ENCODE results near the gene RARRES2.

The RARRES2 gene

GRCh38 chr7:150323682-150324372 lies 17.6 kb downstream of the RARRES2 start:
- Histone ChIP-seq H2AFZ (ENCODE audit: low read depth, low read length) (no peak overlapping the region), H3K14ac (ENCODE audit: low read length in 2 of 2) (no peak overlapping the region), H2BK12ac (ENCODE audit: low read length in 2 of 2) (peak overlapping the region in 1 of 2 experiments; percentile 39), H2AK5ac (ENCODE audit: low read length, severe bottlenecking) (no peak overlapping the region), H4K8ac (ENCODE audit: low read length) (no peak overlapping the region), H3K4me3 (ENCODE audit: insufficient read depth in 1 of 2, low read depth in 1 of 2, low read length in 2 of 2) (peak overlapping the region in 1 of 2 experiments; percentile 71), H2BK120ac (ENCODE audit: low read depth, low read length) (no peak overlapping the region), H2BK15ac (ENCODE audit: low read depth, poor library complexity, severe bottlenecking) (no peak overlapping the region), H3K9me3 (ENCODE audit: control insufficient read depth, low read length) (no peaks in the 10 kb centered on the region), H3K4me2 (ENCODE audit: low read length, poor library complexity, severe bottlenecking) (no peak overlapping the region), H3K9ac (ENCODE audit: low read length) (no peak overlapping the region), H3K18ac (ENCODE audit: low read depth in 1 of 2, low read length in 2 of 2) (no peak overlapping the region), H3K36me3 (ENCODE audit: control insufficient read depth in 1 of 2, insufficient read depth in 2 of 2, low read depth in 1 of 2, low read length in 2 of 2) (no peaks in the 10 kb centered on the region), H2BK5ac (ENCODE audit: low read depth, low read length, poor library complexity, severe bottlenecking) (no peak overlapping the region), H3K23ac (ENCODE audit: low read length in 2 of 2) (no peak overlapping the region), H3K4me1 (ENCODE audit: control insufficient read depth, insufficient read depth, low read depth, low read length) (no peaks in the 10 kb centered on the region), H3K27ac (ENCODE audit: low read length, poor library complexity, severe bottlenecking) (no peak overlapping the region), H4K91ac (ENCODE audit: low read length) (no peak overlapping the region), H3K4ac (ENCODE audit: low read depth in 1 of 2, low read length in 2 of 2) (no peak overlapping the region), H3K79me1 (replicated peaks; ENCODE audit: low read length, poor library complexity, severe bottlenecking) (no peaks in the 10 kb centered on the region), H3K27me3 (ENCODE audit: control insufficient read depth in 1 of 2, insufficient read depth in 1 of 2, low read length in 2 of 2) (peaks cover 8 to 19% of the 10 kb centered on the region in 2 experiments)
- WGBS: 84% methylated on average over 12 of the region's 16 CpGs
- no peak for DNase-seq

- Histone ChIP-seq H2BK12ac (ENCODE audit: low read length in 2 of 2) (peak within 1 kb of the TSS in 1 of 2 experiments; percentile 39), H3K18ac (ENCODE audit: low read depth in 1 of 2, low read length in 2 of 2) (no peak within 1 kb of the TSS), H3K27ac (ENCODE audit: low read length, poor library complexity, severe bottlenecking) (no peak within 1 kb of the TSS), H3K23ac (ENCODE audit: low read length in 2 of 2) (no peak within 1 kb of the TSS), H4K8ac (ENCODE audit: low read length) (no peak within 1 kb of the TSS), H3K9me3 (ENCODE audit: control insufficient read depth, low read length) (no peaks in the 10 kb centered on the region), H3K4me1 (ENCODE audit: control insufficient read depth, insufficient read depth, low read depth, low read length) (no peaks in the 10 kb centered on the region), H3K14ac (ENCODE audit: low read length in 2 of 2) (no peak within 1 kb of the TSS), H4K91ac (ENCODE audit: low read length) (no peak within 1 kb of the TSS), H2BK5ac (ENCODE audit: low read depth, low read length, poor library complexity, severe bottlenecking) (no peak within 1 kb of the TSS), H3K4me2 (ENCODE audit: low read length, poor library complexity, severe bottlenecking) (no peak within 1 kb of the TSS), H3K4ac (ENCODE audit: low read depth in 1 of 2, low read length in 2 of 2) (no peak within 1 kb of the TSS), H2BK120ac (ENCODE audit: low read depth, low read length) (no peak within 1 kb of the TSS), H3K36me3 (ENCODE audit: control insufficient read depth in 1 of 2, insufficient read depth in 2 of 2, low read depth in 1 of 2, low read length in 2 of 2) (no peaks in the 10 kb centered on the region), H3K79me1 (replicated peaks; ENCODE audit: low read length, poor library complexity, severe bottlenecking) (no peaks in the 10 kb centered on the region), H3K4me3 (ENCODE audit: insufficient read depth in 1 of 2, low read depth in 1 of 2, low read length in 2 of 2) (peak within 1 kb of the TSS in 1 of 2 experiments; percentile 71), H3K9ac (ENCODE audit: low read length) (peak within 1 kb of the TSS; percentile 29), H3K27me3 (ENCODE audit: control insufficient read depth in 1 of 2, insufficient read depth in 1 of 2, low read length in 2 of 2) (peaks cover 4 to 19% of the 10 kb centered on the region in 2 experiments), H2BK15ac (ENCODE audit: low read depth, poor library complexity, severe bottlenecking) (no peak within 1 kb of the TSS), H2AFZ (ENCODE audit: low read depth, low read length) (no peak within 1 kb of the TSS), H2AK5ac (ENCODE audit: low read length, severe bottlenecking) (no peak within 1 kb of the TSS)
- WGBS: 94% methylated on average over 82 of the region's 82 CpGs
- DNase-seq: no peak
Observed at GRCh38 chr7:150322833-150323681, 18.4 kb downstream of the RARRES2 start, which contains the start of the genes ACTR3C and LRRC61. ACTR3C (minus strand) TSS chr7:150323545; CDS start chr7:150295296, 28,249 bp downstream. LRRC61 (plus strand) TSS chr7:150323355; CDS start chr7:150336862, 13,507 bp downstream.

- Histone ChIP-seq H3K27me3 (ENCODE audit: control insufficient read depth in 1 of 2, insufficient read depth in 1 of 2, low read length in 2 of 2) (peaks cover 4 to 19% of the 10 kb centered on the region in 2 experiments), H3K36me3 (ENCODE audit: control insufficient read depth in 1 of 2, insufficient read depth in 2 of 2, low read depth in 1 of 2, low read length in 2 of 2) (no peaks in the 10 kb centered on the region), H3K9ac (ENCODE audit: low read length) (no peak overlapping the region), H4K8ac (ENCODE audit: low read length) (no peak overlapping the region), H3K23ac (ENCODE audit: low read length in 2 of 2) (no peak overlapping the region), H2AFZ (ENCODE audit: low read depth, low read length) (no peak overlapping the region), H2BK12ac (ENCODE audit: low read length in 2 of 2) (peak overlapping the region in 1 of 2 experiments; percentile 10), H3K4me3 (ENCODE audit: insufficient read depth in 1 of 2, low read depth in 1 of 2, low read length in 2 of 2) (no peak overlapping the region), H3K4me2 (ENCODE audit: low read length, poor library complexity, severe bottlenecking) (no peak overlapping the region), H3K14ac (ENCODE audit: low read length in 2 of 2) (no peak overlapping the region), H3K18ac (ENCODE audit: low read depth in 1 of 2, low read length in 2 of 2) (no peak overlapping the region), H2AK5ac (ENCODE audit: low read length, severe bottlenecking) (no peak overlapping the region), H3K27ac (ENCODE audit: low read length, poor library complexity, severe bottlenecking) (no peak overlapping the region), H4K91ac (ENCODE audit: low read length) (no peak overlapping the region), H3K4ac (ENCODE audit: low read depth in 1 of 2, low read length in 2 of 2) (no peak overlapping the region), H2BK120ac (ENCODE audit: low read depth, low read length) (no peak overlapping the region), H2BK15ac (ENCODE audit: low read depth, poor library complexity, severe bottlenecking) (no peak overlapping the region), H3K4me1 (ENCODE audit: control insufficient read depth, insufficient read depth, low read depth, low read length) (no peaks in the 10 kb centered on the region), H3K9me3 (ENCODE audit: control insufficient read depth, low read length) (no peaks in the 10 kb centered on the region), H2BK5ac (ENCODE audit: low read depth, low read length, poor library complexity, severe bottlenecking) (no peak overlapping the region), H3K79me1 (replicated peaks; ENCODE audit: low read length, poor library complexity, severe bottlenecking) (no peaks in the 10 kb centered on the region)
- WGBS: 84% methylated on average over 4 of the region's 4 CpGs
- DNase-seq: no peak
Observed at GRCh38 chr7:150322114-150322832, 19.2 kb downstream of the RARRES2 start.

Data from mesenchymal stem cell (in vitro differentiated cells and primary cell).